ENCODE data around the gene LHX3. TPM values are rescaled to one million over a fixed set of nuclear protein-coding genes. Genes with fewer than 3 reads are reported as not detected.

The LHX3 gene
- total RNA-seq, 1 experiment from 2014 or later, result not detected

- Histone ChIP-seq H3F3A (ENCODE audit: low read length, unreplicated experiment) (no peaks in the 10 kb centered on the region), H3K9me2 (replicated peaks; ENCODE audit: low read length) (no peaks in the 10 kb centered on the region), H3K79me2 (ENCODE audit: low read length) (peaks cover 71% of the 10 kb centered on the region), H2AFZ (ENCODE audit: low read length) (no peak overlapping the region), H3K27ac (ENCODE audit: low read length) (no peak overlapping the region), H3K4me3 (ENCODE audit: low read length) (no peak overlapping the region), H3K36me3 (ENCODE audit: low read depth, low read length) (no peaks in the 10 kb centered on the region), H3K27me3 (ENCODE audit: low read length) (no peaks in the 10 kb centered on the region), H3K4me2 (ENCODE audit: low read length) (peak overlapping the region; percentile 98; the same call in 1 of the 2 replicates), H3K4me1 (ENCODE audit: insufficient read depth, low read length) (peaks cover 19% of the 10 kb centered on the region), H3K9ac (ENCODE audit: low read length) (no peak overlapping the region), H3K9me3 (ENCODE audit: low read length) (no peaks in the 10 kb centered on the region), H4K20me1 (ENCODE audit: low read length) (peaks cover 14% of the 10 kb centered on the region; the same call in 1 of the 2 replicates)
- intact Hi-C loops (cut with micrococcal nuclease), result no loop called here
- no TSS peak for BruUV-seq (replicated peaks)
- POLR2A ChIA-PET (ENCODE audit: unreplicated experiment), result no interaction called here
- peak; percentile 18 for DNase-seq
- ATAC-seq, result no peak
- CTCF ChIA-PET, result interaction anchor here (0.6 kb wide), 2 partner anchors 79 to 120 kb away, joined by 3 to 4 read pairs; partner anchors contain the start of gene DNLZ
- peak; percentile 39; the same call in 1 of the 2 replicates for TF ChIP-seq CTCF (conservative IDR thresholded peaks at IDR 0.05; ENCODE audit: low read depth, low read length)
- TF ChIP-seq EZH2phosphoT487 (IDR thresholded peaks at IDR 0.05; ENCODE audit: borderline replicate concordance, low read length), result no peak
Measured at GRCh38 chr9:136242918-136243525, 38.1 kb upstream of the LHX3 start.

- H3K4me3 ChIP-seq (ENCODE audit: low read length), result no peak overlapping the region
- ChIA-PET POLR2A (ENCODE audit: unreplicated experiment) (no interaction called here), CTCF (no interaction called here)
- DNase-seq (no peak), ATAC-seq (no peak)
- H3F3A ChIP-seq (ENCODE audit: low read length, unreplicated experiment), result no peaks in the 10 kb centered on the region
- H3K9ac ChIP-seq (ENCODE audit: low read length), result no peak overlapping the region
- H3K36me3 ChIP-seq (ENCODE audit: low read depth, low read length), result no peaks in the 10 kb centered on the region
- H3K9me3 ChIP-seq (ENCODE audit: low read length), result no peaks in the 10 kb centered on the region
- H3K9me2 ChIP-seq (replicated peaks; ENCODE audit: low read length), result no peaks in the 10 kb centered on the region
- BruUV-seq (replicated peaks), result no TSS peak
- H3K27ac ChIP-seq (ENCODE audit: low read length), result no peak overlapping the region
- peaks cover 14% of the 10 kb centered on the region; the same call in 1 of the 2 replicates for H4K20me1 ChIP-seq (ENCODE audit: low read length)
- no peak overlapping the region for H3K4me2 ChIP-seq (ENCODE audit: low read length)
- no peaks in the 10 kb centered on the region for H3K27me3 ChIP-seq (ENCODE audit: low read length)
- no peak overlapping the region for H2AFZ ChIP-seq (ENCODE audit: low read length)
- intact Hi-C loops (cut with micrococcal nuclease), result no loop called here
- H3K79me2 ChIP-seq (ENCODE audit: low read length), result peaks cover 71% of the 10 kb centered on the region
- no peak for TF ChIP-seq CTCF (conservative IDR thresholded peaks at IDR 0.05; ENCODE audit: low read depth, low read length)
- TF ChIP-seq EZH2 (IDR thresholded peaks at IDR 0.05; ENCODE audit: low read length, unreplicated experiment), result no peak
- TF ChIP-seq EZH2phosphoT487 (IDR thresholded peaks at IDR 0.05; ENCODE audit: borderline replicate concordance, low read length), result no peak
- H3K4me1 ChIP-seq (ENCODE audit: insufficient read depth, low read length), result peaks cover 19% of the 10 kb centered on the region
Measured at GRCh38 chr9:136242248-136242647, 37.3 kb upstream of the LHX3 start.

GRCh38 chr9:136241542-136241941 is 36.6 kb upstream of the LHX3 start:
- Histone ChIP-seq H3K4me3 (ENCODE audit: low read length) (no peak overlapping the region), H3K36me3 (ENCODE audit: low read depth, low read length) (no peaks in the 10 kb centered on the region), H3K27me3 (ENCODE audit: low read length) (no peaks in the 10 kb centered on the region), H4K20me1 (ENCODE audit: low read length) (peaks cover 14% of the 10 kb centered on the region; the same call in 1 of the 2 replicates), H3K27ac (ENCODE audit: low read length) (no peak overlapping the region), H2AFZ (ENCODE audit: low read length) (no peak overlapping the region), H3K4me1 (ENCODE audit: insufficient read depth, low read length) (peaks cover 19% of the 10 kb centered on the region), H3K9ac (ENCODE audit: low read length) (no peak overlapping the region), H3K9me2 (replicated peaks; ENCODE audit: low read length) (no peaks in the 10 kb centered on the region), H3F3A (ENCODE audit: low read length, unreplicated experiment) (no peaks in the 10 kb centered on the region), H3K79me2 (ENCODE audit: low read length) (peaks cover 71% of the 10 kb centered on the region), H3K9me3 (ENCODE audit: low read length) (no peaks in the 10 kb centered on the region), H3K4me2 (ENCODE audit: low read length) (no peak overlapping the region)
- no TSS peak for BruUV-seq (replicated peaks)
- intact Hi-C loops (cut with micrococcal nuclease), result no loop called here
- CTCF ChIA-PET, result no interaction called here
- DNase-seq (no peak), ATAC-seq (no peak)
- POLR2A ChIA-PET (ENCODE audit: unreplicated experiment), result no interaction called here
- TF ChIP-seq EZH2phosphoT487 (IDR thresholded peaks at IDR 0.05; ENCODE audit: borderline replicate concordance, low read length) (no peak), CTCF (conservative IDR thresholded peaks at IDR 0.05; ENCODE audit: low read depth, low read length) (no peak), EZH2 (IDR thresholded peaks at IDR 0.05; ENCODE audit: low read length, unreplicated experiment) (no peak)
